ENCODE results near the gene AP1S1.
"Not testable (repeated sequence)": the region's sequence is repeated elsewhere in the genome, so short reads cannot be mapped to it uniquely, and the experiment has no call there.

The AP1S1 gene

DNA sequence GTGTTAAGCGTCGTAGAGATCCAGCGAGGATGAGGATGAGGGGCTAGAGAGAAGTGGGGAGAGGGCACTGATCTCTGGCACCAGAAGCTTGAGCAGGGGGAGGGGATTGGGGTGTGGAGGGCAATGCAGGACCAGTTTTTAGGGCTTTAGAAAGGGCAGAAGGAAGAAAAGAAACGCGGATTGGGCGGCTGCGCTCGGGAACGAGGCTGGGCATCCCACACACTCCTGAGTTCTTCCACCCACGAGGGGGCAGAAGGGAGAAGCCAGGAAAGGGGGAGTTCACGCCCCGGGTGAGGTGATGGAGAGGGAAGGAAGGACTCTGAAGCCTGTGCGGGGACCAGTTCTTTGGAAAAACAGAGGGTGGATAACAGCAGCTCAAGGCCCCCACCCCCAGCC, 17.2 kb downstream of the AP1S1 start:
- no peak for DNase-seq (ENCODE audit: low spot score)

DNA sequence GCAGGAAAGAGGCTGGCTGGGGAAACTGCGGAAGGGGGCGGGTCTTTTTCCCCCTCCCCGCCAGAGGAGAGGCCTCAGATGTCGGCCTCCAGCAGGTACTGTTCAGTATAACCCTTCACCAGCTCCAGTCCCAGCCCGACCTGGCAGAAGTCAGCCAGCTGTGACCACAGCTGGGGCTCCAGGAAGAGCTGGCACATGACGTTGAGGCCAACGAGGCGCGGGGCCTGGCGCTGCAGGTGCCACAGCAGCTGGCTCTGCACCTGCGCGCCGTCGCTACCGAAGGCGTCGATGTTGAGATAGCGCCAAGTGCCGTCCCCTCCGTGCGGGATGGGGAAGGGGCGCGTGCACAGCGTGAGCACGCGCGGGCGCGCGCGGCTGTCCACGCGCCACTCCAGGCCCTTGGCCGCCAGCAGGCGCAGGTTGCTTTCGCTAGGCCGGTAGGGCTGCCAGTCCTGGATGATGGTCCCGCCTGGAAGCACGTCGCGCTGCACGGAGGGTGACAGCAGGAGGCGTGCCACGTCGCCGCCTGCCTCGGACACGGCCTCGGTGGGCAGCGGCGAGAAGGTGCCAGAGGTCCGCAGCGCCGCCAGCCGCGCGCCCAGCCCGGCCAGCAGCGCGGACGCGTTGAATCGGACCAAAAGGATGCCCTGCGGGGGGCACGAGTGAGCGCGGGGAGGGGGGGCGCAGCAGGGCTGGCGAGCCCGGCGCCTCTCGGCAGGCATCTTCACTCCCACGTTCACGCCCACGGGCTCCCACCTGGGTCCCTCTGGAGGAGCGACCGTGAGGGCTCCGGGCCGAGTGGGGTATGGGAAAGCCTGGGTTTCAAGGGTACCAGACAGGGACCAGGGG, 18.0 kb downstream of the AP1S1 start:
- no peak for DNase-seq (ENCODE audit: low spot score)

DNA sequence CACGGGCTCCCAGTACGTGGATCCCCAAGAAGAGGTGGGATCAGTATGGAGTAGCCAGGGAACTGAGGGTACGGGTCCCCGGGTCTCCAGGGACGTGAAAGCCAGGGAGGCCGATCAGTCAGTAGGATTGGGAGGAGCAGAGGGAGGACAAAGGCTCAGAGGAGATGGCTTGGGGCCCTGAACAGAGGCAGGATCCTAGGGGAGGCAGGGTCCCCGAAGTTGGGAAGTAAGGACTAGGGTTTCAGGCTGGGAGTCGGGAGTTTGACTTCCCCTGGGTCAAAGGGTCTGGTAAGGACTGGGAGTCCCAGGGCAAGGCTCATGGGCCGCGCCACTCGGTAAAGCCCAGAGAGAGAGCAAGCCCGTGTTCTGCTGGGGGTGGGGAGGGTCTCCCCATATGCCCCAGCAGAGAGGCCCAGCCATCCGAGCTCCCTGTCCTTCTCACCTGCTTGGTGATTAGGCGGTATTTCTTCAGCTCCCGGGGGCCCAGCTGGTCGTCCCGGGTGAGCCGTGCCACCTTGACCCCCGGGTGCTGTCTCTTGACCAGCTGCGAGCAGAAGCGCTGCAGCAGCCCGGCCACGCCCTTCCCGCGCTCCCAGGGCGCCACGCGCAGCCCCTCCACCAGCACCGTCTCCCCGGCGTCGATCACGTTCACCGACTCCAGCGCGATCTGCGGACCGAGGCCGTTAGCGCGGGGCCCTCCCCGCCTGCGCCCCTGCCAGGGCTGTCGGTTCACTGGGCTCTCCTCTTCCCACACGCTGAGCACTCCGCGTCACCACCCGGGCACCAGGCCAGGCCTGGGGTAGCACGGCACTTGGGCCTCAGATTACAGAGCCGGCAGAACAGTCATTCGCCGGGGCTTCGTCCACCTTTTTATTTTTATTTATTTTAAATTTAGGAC, 18.8 kb downstream of the AP1S1 start:
- peak; percentile 75 for DNase-seq (ENCODE audit: low spot score)

DNA sequence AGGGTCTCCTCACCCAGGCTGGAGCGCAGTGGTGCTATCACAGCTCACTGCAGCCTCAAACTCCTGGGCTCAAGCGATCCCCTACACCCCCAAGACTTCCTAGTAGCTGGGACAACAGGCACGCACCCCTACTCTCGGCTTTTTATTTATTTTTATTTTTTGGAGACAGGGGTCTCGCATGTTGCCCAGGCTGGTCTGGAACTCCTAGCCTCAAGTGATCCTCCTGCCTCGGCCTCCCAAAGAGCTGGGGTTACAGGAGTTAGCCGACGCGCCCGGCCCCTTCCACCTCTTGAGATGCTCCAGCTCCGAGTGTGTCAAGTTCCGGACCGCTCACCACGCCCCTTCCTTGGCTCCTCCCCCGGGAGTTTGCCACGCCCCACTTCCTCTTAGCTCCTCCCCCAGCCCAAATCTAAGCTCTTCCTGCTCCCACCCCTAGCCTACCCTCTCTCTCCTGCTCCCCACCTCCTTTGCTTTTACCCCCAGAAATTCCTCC, 19.5 kb downstream of the AP1S1 start:
- peak; percentile 78 for DNase-seq (ENCODE audit: low spot score)

DNA sequence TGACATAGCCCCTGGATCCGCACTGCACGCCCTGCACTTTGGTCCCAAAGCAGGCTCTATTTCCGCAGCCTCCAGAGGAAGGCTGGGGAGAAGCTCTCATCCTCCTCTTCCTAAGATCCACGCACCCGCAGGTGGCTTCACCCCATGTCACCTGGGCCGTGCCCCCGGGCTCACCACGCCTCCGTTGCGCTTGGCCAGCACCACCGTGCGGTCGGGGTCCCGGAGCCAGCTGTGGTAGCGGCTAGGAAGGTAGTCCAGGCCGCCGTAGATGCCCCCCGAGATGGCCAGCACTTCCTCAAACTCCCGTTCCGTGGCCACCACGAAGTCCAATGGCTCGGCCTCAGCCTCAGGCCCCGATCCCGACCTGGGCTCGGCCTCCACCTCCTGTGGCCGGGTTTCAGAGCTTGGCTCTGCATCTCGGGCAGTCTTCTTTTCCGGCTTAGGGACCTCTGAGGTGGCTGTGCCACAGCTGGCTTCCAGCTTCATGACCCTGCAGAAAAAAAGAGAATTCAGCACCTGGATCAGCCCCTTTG, 20.1 kb downstream of the AP1S1 start:
- DNase-seq (ENCODE audit: low spot score) = no peak

DNA sequence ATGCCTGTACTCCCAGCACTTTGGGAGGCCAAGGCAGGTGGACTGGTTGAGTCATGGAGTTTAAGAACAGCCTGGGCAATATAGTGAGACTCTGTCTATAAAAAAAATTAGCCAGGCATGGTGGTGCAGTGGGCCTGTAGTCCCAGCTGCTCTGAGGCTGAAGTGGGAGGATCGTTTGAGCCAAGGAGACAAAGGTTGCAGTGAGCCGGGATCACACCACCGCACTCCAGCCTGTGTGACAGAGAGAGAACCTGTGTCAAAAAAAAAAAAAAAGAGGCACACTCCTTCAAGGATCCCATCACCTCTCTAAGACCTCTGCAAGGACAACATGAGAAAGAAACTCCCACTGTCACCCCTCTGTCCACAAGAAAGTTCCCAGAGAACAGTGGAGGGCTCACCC, 21.4 kb downstream of the AP1S1 start:
- DNase-seq (ENCODE audit: low spot score) = no peak

DNA sequence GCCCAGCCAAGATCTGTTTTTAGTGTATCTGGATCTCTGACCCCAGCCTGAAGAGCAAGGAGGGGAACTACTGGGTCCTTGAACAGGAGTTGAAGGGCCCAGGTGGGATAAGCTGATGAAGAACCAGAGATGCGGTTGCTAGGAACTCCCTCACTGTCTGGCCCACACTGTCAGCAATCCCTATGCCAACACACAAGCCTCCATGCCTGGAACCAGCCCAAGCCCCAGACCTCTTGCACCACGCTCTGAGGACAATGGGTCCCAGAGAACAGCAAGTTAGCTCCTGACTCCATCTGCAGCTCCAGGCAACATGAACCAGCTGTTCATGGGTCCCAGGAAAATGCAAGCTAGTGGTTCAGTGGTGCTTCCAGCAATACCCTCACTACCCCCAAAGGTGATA, 23.4 kb downstream of the AP1S1 start:
- no peak for DNase-seq (ENCODE audit: low spot score)

DNA sequence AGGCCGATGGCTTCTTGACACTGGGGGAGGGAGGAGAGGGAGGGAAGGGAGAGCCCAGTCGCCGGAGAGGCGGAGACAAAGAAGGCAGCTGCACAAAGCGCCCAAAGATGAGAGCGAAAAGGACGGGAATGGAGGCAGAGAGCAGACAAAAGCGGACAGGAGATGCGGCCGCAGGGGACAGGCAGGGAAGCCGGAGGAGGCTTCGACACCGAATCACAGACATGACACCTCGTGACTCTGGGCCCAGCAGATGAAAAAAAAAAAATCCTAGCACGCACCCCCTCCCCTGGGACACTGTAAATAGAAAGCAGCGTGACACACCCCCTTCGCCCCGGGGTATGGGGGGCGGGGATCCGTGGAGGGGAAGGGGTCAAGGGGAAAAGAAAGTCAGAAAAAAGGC, 24.8 kb downstream of the AP1S1 start:
- DNase-seq (ENCODE audit: low spot score) = no peak

DNA sequence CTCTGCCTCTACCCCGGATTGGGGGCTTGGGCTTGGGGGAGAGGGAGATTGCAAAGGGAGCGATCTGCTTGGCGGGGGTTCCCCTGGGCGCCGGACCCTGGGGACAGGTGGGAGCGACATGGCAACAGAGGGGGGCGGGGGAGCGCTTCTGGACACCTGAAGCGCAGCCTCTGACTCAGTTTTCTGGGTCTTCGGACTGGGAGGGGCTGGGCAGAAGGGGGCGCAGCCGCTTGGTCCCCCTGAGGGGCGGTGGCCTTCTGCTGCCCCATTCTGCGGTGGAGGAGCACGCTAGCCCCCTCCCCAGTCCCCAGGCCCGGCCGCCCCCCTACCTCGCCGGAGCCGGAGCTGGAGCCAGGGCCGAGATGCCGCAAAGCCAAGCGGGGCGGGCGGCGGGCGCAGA, 25.4 kb downstream of the AP1S1 start:
- no peak for DNase-seq (ENCODE audit: low spot score)

DNA sequence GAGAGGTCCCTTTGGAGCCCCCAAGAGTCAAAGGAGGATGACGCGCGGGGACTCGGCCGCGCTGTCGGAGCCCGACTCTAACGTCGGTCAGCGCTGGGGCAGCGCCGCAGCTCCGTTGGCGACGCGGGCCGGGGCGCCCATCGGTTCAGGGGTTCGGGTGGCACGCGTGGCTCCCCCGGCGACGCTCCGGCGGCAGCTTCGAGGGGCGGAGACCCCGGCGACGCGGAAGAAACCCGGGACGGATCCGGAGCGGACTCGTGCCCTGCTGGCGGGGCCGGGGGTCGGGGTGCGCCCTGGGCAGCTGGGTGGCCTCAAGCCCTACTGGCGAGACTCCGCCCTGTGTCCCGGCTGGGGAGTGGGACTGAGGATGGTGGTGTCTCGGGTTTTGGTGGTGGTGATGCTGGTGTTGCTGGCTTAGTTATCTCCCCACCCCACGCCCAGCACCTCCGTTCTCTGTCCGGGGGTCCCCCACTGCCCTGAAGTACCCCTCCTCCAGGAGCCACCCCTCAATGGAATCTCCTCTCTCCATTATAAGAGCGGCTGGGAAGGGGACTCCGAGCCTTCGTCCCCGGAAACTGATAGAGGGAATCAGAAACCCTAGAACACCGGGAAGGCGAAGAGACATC, 26.0 kb downstream of the AP1S1 start, which contains the start of gene NAT16:
Gene NAT16, minus strand, starts transcription at position 164 of the 626 bp plus-strand sequence. CDS start 5,486 bp downstream, outside the sequence.
- DNase-seq (ENCODE audit: low spot score) = no peak

DNA sequence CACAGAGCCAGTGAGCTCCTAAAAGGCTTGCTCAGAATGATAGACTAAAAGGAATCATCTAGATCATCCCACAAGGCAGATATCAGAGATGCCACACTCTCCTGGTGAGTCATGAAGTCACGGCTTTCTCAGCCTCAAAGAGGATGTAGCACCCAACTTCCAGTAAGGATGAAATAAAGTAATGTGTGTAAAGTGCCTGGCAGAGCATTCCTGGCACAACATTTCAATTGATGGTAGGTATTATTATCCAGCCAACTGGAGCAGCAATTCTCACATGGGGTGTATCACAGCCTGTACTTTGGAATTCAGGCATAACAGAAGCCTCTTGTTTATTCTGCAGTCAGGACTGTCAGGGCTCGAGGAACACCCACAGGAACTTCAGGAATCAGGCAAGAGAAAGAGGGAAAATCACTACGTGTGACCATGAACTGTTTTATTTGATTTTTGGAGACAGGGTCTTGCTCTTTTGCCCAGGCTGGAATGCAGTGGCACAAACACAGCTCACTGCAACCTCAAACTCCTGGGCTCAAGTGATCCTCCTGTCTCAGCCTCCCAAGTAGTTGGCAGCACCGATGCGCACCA, 31.1 kb downstream of the AP1S1 start:
- DNase-seq (ENCODE audit: low spot score) = peak; percentile 37

DNA sequence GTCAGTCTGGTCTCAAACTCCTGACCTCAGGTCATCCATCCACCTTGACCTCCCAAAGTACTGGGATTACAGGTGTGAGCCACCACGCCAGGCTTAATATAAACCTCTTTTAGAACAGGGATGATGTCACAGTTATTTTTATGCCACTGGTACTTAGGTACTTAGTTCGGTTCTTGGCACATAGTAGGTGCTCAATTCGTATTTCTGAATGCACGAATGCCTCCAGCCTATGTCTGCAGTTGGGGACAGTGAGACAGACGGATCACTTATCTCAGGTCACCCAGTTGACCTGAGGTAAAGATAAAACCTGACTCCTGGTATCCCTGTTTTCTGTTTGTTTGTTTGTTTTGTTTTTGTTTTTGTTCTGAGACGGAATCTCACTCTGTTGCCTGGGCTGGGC, 31.9 kb downstream of the AP1S1 start:
- no peak for DNase-seq (ENCODE audit: low spot score)

DNA sequence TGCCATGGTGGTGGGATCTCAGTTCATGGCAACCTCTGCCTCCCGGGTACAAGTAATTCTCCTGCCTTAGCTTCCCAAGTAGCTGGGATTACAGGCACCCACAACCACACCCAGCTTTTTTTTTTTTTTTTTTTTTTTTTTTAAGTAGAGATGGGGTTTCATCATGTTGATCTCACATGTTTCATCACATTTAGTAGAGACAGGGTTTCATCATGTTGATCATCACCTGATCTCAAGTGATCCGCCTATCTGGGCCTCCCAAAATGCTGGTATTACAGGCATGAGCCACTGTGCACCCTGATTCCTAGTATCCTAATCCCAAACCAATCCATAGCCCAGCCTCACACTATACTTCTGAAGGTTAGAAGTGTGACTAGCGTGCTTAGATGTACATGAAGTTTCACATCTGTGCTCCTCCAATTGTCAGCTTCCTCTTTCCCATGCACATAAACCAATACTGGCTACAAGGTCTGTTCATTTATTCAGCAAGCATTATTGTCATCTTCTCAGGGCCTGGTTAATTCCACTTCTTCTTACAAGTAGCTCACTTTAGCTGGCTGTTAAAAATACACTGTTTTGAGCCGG, 32.7 kb downstream of the AP1S1 start:
- no peak for DNase-seq (ENCODE audit: low spot score)

DNA sequence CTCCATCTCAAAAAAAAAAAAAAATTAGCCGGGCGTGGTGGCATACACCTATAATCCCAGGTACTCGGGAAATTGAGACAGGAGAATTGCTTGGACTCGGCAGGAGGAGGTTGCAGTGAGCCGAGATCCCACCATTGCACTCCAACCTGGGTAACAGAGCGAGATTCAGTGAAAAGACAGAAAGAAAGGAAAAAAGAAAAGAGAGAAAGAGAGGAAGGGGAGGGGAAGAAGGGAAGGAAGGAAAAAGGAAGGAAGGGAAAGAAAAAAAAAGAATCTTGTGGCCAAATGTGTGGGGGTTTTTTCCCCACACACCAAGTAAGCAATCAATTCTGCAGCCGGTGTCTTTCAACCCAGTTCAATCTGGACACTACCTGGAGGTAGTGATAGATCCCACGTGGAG, 34.8 kb downstream of the AP1S1 start:
- no peak for DNase-seq (ENCODE audit: low spot score)

DNA sequence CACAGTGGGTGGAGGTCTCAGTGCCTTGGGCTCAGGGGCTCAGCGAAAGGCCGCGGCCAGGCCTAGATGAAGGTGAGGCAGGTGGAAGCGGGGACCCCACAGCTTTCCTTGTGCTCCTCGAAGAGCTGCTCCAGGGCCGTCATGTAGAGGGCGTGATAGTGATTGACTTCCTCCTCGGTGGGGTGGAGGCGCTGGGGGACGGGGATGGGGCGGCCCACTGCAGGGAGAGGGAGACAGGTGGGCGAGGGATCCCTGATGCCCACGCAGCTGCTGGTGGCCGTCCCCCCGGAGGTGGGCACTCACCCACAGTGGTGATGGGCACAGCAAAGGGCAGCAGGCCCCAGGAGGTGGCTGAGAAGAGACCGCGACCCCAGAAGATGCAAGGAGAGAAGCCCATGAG, 41.6 kb downstream of the AP1S1 start:
- DNase-seq (ENCODE audit: low spot score) = no peak

DNA sequence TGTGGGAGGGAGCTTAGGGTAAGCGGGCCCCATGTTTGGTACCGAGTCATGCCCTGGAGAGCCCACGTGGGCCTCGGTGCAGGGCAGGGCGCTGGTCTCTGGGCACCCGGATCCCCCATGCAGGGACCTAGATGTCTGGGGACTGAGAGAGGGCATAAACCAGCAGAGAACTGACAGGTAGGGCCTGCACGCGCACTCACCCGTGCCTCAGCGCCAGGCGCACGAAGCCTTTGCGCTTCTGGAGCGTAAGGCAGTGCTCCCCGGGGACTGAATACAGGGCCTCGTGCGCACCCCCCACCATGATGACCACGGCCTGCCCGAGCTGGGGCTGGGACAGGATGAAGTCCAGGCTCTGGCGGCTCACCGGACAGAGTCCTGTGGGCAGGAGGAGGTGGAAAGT, 43.7 kb downstream of the AP1S1 start:
- no peak for DNase-seq (ENCODE audit: low spot score)

DNA sequence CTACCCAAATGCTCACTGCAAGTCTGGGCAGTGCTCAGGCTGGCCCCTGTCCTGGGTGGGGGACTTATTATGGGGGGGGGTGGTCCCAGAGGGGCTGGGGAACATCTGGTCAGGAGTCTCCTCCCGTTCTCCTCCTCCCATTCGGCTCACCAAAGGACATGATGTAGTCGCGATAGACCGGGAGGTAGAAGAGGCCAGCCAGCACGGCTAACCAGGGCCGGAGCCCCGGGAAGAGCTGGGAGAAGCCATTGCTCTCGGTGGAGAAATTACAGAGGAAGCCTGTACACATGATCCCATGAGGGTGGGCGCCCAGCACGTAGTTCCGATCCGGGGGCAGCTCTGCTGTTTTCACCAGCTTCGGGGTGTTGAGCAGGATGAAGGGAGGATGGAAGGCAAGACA, 44.2 kb downstream of the AP1S1 start:
- DNase-seq (ENCODE audit: low spot score) = no peak

DNA sequence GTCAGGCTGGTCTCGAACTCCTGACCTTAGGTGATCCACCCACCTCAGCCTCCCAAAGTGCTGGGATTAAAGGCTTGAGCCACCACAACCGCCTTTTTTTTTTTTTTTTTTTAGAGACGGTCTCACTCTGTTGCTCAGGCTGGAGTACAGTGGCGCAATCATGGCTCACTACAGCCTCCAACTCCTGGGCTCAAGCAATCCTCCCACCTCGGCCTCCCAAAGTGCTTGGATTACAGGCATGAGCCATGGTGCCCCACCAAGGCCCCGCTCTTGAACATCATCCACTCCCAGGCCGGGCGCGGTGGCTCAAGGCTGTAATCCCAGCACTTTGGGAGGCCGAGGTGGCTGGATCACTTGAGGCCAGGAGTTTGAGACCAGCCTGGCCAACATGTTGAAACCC, 45.2 kb downstream of the AP1S1 start:
- DNase-seq (ENCODE audit: low spot score) = not testable (repeated sequence)

DNA sequence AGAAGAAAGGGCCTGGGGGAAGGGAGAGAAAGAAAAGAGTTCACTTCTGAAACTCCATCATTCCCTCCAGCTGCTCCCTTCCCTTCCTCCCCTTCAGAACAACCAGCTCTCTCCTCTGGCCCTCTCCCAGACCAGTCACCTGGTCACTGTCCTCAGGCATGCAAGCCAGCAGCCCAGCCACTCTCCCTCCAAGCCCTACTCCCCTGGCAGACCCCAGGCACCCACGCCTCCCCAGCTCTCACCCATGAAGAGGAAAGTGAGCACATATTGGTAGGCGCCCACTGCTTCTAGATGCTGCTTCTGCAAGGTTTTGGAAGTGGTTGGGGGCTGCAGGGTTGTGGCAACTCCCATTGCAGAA, 46.2 kb downstream of the AP1S1 start:
- no peak for DNase-seq (ENCODE audit: low spot score)

DNA sequence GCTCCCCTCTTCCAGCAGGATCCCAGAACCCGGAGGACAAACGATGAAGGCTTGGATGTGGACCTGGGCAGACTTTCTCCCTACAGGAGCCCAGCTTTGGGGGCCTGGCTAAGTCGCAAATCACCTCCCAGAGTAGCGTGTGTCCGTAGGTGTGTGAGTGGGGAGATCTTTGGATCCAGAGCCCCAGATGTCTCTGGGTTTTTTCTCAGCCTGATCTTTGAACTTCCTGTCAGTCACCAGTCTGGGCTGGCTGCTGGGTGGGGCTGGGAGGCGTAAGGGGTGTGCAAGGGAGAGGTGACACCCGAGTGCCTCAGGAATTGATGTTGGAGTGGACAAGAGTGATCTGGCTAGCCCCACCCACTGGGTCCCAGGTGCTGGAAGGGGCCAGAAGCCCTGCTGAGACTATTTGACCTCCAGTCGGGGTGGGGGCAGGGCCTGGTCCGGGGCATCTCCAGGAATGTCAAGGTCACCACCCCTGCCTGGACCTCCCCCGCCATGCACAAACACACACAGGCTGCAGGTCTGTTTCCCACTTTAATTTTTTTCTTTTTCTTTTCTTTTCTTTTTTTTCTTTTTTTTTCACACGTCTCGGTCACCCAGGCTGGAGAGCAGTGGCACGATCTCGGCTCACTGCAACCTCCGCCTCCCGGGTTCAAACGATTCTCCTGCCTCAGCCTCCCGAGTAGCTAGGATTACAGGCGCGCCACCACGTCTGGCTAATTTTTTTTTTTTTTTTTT, 46.8 kb downstream of the AP1S1 start, which contains the start of gene MOGAT3:
Gene MOGAT3, minus strand, starts transcription at position 175 of the 738 bp plus-strand sequence. CDS start 182 bp downstream, outside the sequence.
- DNase-seq (ENCODE audit: low spot score) = no peak
